K562 (cell line): ENCODE data around the gene CPSF4. TPM values are rescaled to one million over a fixed set of nuclear protein-coding genes. Genes with fewer than 3 reads are reported as not detected.

Source experiments
- BRD9 ChIP-seq: fragments of 450-650 bp; IDR thresholded peaks from 2 replicates; pipeline ENCODE4 v1.6.1; 2018; ENCODE audit warnings: low read depth; ENCODE audit not compliant: partially characterized antibody
- CXXC5 ChIP-seq: fragments of 250-450 bp; sonication (Bioruptor Pico); IDR thresholded peaks from 2 replicates; pipeline ENCODE4 v1.8.0; 2022; ENCODE audit warnings: inconsistent platforms, mild to moderate bottlenecking, moderate library complexity
- FOXJ2 ChIP-seq: fragments of 200-800 bp; sonication (Bioruptor generic); IDR thresholded peaks from 2 replicates; pipeline ENCODE4 v1.6.1; 2016; ENCODE audit warnings: missing genetic modification characterization, missing compliant biosample characterization
- HBP1 ChIP-seq: fragments of 450-650 bp; formaldehyde crosslinking; IDR thresholded peaks from 2 replicates; pipeline ENCODE4 v1.4.0; 2022; ENCODE audit warnings: missing genetic modification characterization
- HNRNPL ChIP-seq: fragments of 200-400 bp; formaldehyde crosslinking; IDR thresholded peaks from 2 replicates; pipeline ENCODE4 v1.6.1; 2017; ENCODE audit warnings: low read depth, mild to moderate bottlenecking, low read length
- MCM3 ChIP-seq: fragments of 450-650 bp; IDR thresholded peaks from 2 replicates; pipeline ENCODE4 v1.6.1; 2016
- MIER1 ChIP-seq: fragments of 450-650 bp; IDR thresholded peaks from 2 replicates; pipeline ENCODE4 v1.6.1; 2016; ENCODE audit warnings: antibody characterized with exemption, mild to moderate bottlenecking, low read depth
- MTA1 ChIP-seq: fragments of 450-650 bp; IDR thresholded peaks from 2 replicates; pipeline ENCODE4 v1.6.1; 2017; ENCODE audit warnings: borderline replicate concordance
- NBN ChIP-seq: fragments of 450-650 bp; IDR thresholded peaks from 2 replicates; pipeline ENCODE4 v1.6.1; 2016; ENCODE audit warnings: low read depth, mild to moderate bottlenecking
- PURB ChIP-seq: sonication (generic); formaldehyde crosslinking; IDR thresholded peaks from 2 replicates; pipeline ENCODE4 v1.9.0; 2021; ENCODE audit warnings: low read depth, mild to moderate bottlenecking, missing genetic modification reagents
- REST ChIP-seq, 2 experiments: fragments of 450-650 bp; formaldehyde crosslinking in 1 of 2; IDR thresholded peaks; 2 replicates each; pipeline versions ENCODE4 v1.4.0 to v1.6.1; 2014 to 2020; ENCODE audit warnings: mild to moderate bottlenecking in 2 of 2, borderline replicate concordance in 1 of 2, low read depth in 1 of 2
- SIX5 ChIP-seq, 2 experiments: IDR thresholded peaks; 2 replicates each; pipeline ENCODE4 v1.6.1; 2011; ENCODE audit warnings: low read length in 2 of 2, borderline replicate concordance in 1 of 2, low read depth in 1 of 2, mild to moderate bottlenecking in 1 of 2, moderate library complexity in 1 of 2; ENCODE audit not compliant: insufficient read depth in 1 of 2
- SNRNP70 ChIP-seq: fragments of 200-400 bp; formaldehyde crosslinking; optimal IDR thresholded peaks from 2 replicates; pipeline ENCODE3; 2017; ENCODE audit warnings: low read depth, low read length
- ZNF197 ChIP-seq: fragments of 200-800 bp; sonication (Bioruptor generic); IDR thresholded peaks from 2 replicates; pipeline ENCODE4 v1.6.1; 2016; ENCODE audit warnings: low read depth, missing genetic modification characterization, missing compliant biosample characterization
- ZNF3 ChIP-seq: fragments of 250-450 bp; sonication (Bioruptor Pico); IDR thresholded peaks from 2 replicates; pipeline ENCODE4 v1.5.0; 2021; ENCODE audit warnings: mild to moderate bottlenecking, moderate library complexity
- ZNF324 ChIP-seq: fragments of 250-450 bp; sonication (Bioruptor Pico); IDR thresholded peaks from 2 replicates; pipeline ENCODE4 v1.4.0; 2020; ENCODE audit warnings: mild to moderate bottlenecking
- ZNF589 ChIP-seq: fragments of 200-800 bp; sonication (Bioruptor generic); IDR thresholded peaks from 2 replicates; pipeline ENCODE4 v1.6.1; 2016; ENCODE audit warnings: low read depth, missing genetic modification characterization, missing compliant biosample characterization
- polyA plus RNA-seq, 8 experiments: library from polyadenylated mRNA; depleted of rRNA in 4 of 8; stranded (reverse) in 5 of 8; unstranded in 3 of 8; fragments of >200 nt; fragmentation: Nextera tagmentation in 2 of 8; fragmentation: Illumina TruSeq in 1 of 8; extraction: Ambion mirVana in 2 of 8; extraction: Trizol in 1 of 8; gene quantifications; 2 replicates each; pipeline versions ENCODE4 v1.2.1 to v1.2.3, GENCODE V29; 2011 to 2014; ENCODE audit warnings: inconsistent platforms in 1 of 8, missing spikeins in 1 of 8
- total RNA-seq, 7 experiments: library from RNA; depleted of rRNA in 6 of 7; stranded (reverse); fragments of >200 nt in 6 of 7; fragmentation: Illumina TruSeq in 2 of 7; extraction: Trizol in 2 of 7; gene quantifications; 2 replicates each; pipeline versions ENCODE4 v1.2.1 to v1.2.3, GENCODE V29; 2011 to 2021; ENCODE audit warnings: low replicate concordance in 1 of 7

CPSF4 gene
- total and polyA plus RNA-seq, 9 of the 15 experiments (the other 6 are each of a cell fraction or from before 2014, with no cell fraction given): 16.9 to 118 (median 71.7) TPM

- no peak for TF ChIP-seq ZNF197
- no peak for TF ChIP-seq SNRNP70
- 0 out of 2 replicates have a peak, but pooled peaks have one; percentile 66 for TF ChIP-seq NBN
- TF ChIP-seq HNRNPL: no peak
- no peak for TF ChIP-seq ZNF3
- TF ChIP-seq ZNF324 (CRISPR knock-in tag): no peak
- 0 out of 2 replicates have a peak, but pooled peaks have one; percentile 27 for TF ChIP-seq FOXJ2
- TF ChIP-seq REST (IDR thresholded peaks at IDR 0.05; ENCODE audit: borderline replicate concordance): no peak
- TF ChIP-seq REST (CRISPR knock-in tag; IDR thresholded peaks at IDR 0.05; ENCODE audit: low read depth): no peak
- no peak for TF ChIP-seq ZNF589 (CRISPR knock-in tag)
- TF ChIP-seq BRD9: peak; percentile 24
- TF ChIP-seq MIER1: no peak
- TF ChIP-seq MCM3: no peak
- peak; percentile 67; the same call in 1 of the 2 replicates for TF ChIP-seq MTA1
- TF ChIP-seq PURB: no peak
- no peak for TF ChIP-seq HBP1 (CRISPR knock-in tag)
- peak; percentile 88 for TF ChIP-seq CXXC5 (CRISPR knock-in tag)
- peak in 1 of 2 experiments; percentile 5; a peak in 1 of 4 replicates for TF ChIP-seq SIX5 (IDR thresholded peaks at IDR 0.05; ENCODE audit: borderline replicate concordance in 1 of 2, insufficient read depth in 1 of 2, low read depth in 1 of 2, low read length in 2 of 2)
These were observed 61.2 kb downstream of the CPSF4 start, which contains the start of gene ZNF394 (continued) for GRCh38 chr7:99499721-99500636.
